NK-92 (cell line): Measurements from ENCODE around the gene ZSCAN1.
A peak's percentile ranks its signal among the peaks of the same experiment; 100 is the strongest.

Experiments used
- DNase-seq: peaks from one replicate; lab custom pipeline; 2025; ENCODE audit not compliant: unreplicated experiment; lab: John Stamatoyannopoulos, UW

ZSCAN1 gene

GRCh38 chr19:58083021-58083420 is 49.2 kb downstream of the ZSCAN1 start:
- DNase-seq, result no peak

- no peak for DNase-seq
Observed at GRCh38 chr19:58084596-58085347, 50.9 kb downstream of the ZSCAN1 start.

GRCh38 chr19:58085348-58085875 is 51.6 kb downstream of the ZSCAN1 start:
- no peak for DNase-seq

- DNase-seq, result no peak
Observed at GRCh38 chr19:58086825-58087710, 53.2 kb downstream of the ZSCAN1 start.

GRCh38 chr19:58088521-58089052 is 54.8 kb downstream of the ZSCAN1 start:
- DNase-seq, result no peak

- no peak for DNase-seq
Observed at GRCh38 chr19:58089846-58090245, 56.0 kb downstream of the ZSCAN1 start.

- no peak for DNase-seq
Observed at GRCh38 chr19:58091251-58091995, 57.6 kb downstream of the ZSCAN1 start.

GRCh38 chr19:58093071-58093470 is 59.2 kb downstream of the ZSCAN1 start:
- no peak for DNase-seq

GRCh38 chr19:58095328-58095727 is 61.5 kb downstream of the ZSCAN1 start:
- DNase-seq, result no peak

GRCh38 chr19:58096884-58097283 is 63.1 kb downstream of the ZSCAN1 start:
- no peak for DNase-seq

- DNase-seq, result no peak
Observed at GRCh38 chr19:58097349-58097748, 63.5 kb downstream of the ZSCAN1 start.

- peak; percentile 73 for DNase-seq
Observed at GRCh38 chr19:58097781-58098681, 64.2 kb downstream of the ZSCAN1 start, which contains the start of gene ZSCAN18. Gene ZSCAN18, minus strand, starts transcription at chr19:58098231. Its CDS starts 7,964 bp downstream, at chr19:58090267.

- no peak for DNase-seq
Observed at GRCh38 chr19:58098682-58098998, 64.8 kb downstream of the ZSCAN1 start.
